ENCODE data around the gene MEIS1. TPM values are rescaled to one million over a fixed set of nuclear protein-coding genes. Genes with fewer than 3 reads are reported as not detected.

Gene MEIS1
- total and polyA plus RNA-seq, 2 of the 8 experiments (the other 6 are each of a cell fraction or from before 2014, with no cell fraction given) = 0.17 to 1.2 TPM

DNA sequence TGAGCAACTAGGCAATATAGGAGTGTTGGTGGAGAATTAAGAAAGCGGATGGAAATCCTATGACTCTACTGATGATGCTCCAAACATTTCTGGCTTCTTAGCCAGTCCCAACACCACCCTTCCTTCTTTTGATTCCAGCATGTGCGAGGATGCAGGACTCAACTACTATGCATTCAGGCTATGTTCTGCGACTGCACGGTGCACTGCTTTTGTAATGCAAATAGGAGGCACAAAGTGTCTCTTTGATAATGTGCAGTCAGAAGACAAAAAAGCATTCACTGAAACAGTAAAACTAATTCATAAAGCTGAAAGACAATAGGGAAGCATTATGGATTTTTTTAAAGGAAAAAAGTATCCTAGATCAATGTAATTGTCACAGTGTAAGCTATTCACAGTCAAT lies 106.7 kb downstream of the MEIS1 start:
- no peak for FAIRE-seq
- Histone ChIP-seq H4K8ac (ENCODE audit: extremely low read depth, insufficient read depth, low read length) (no peak overlapping the region), H4K91ac (replicated peaks; ENCODE audit: insufficient read length, low read length) (no peak overlapping the region), H2AK5ac (ENCODE audit: low read depth, low read length) (no peak overlapping the region), H3K23me2 (ENCODE audit: low read depth, low read length) (no peaks in the 10 kb centered on the region), H3K9ac (replicated peaks in 1 of 4; ENCODE audit: extremely low read depth in 1 of 4, low read depth in 3 of 4, low read length in 3 of 4) (no peak overlapping the region), H2BK5ac (ENCODE audit: low read depth, low read length) (no peak overlapping the region), H3K4me3 (ENCODE audit: extremely low read depth in 1 of 4, insufficient read depth in 2 of 4, low read depth in 3 of 4, low read length in 4 of 4) (no peak overlapping the region), H3K4ac (replicated peaks; ENCODE audit: insufficient read length, low read depth, low read length) (no peak overlapping the region), H2AFZ (ENCODE audit: low read length) (no peak overlapping the region), H4K20me1 (replicated peaks in 1 of 2; ENCODE audit: control insufficient read depth in 1 of 2, insufficient read depth in 2 of 2, low read length in 2 of 2) (no peaks in the 10 kb centered on the region), H2BK12ac (ENCODE audit: low read depth, low read length) (no peak overlapping the region), H3K56ac (replicated peaks; ENCODE audit: insufficient read length, low read depth, low read length) (no peak overlapping the region), H3K79me1 (ENCODE audit: low read depth, low read length) (no peaks in the 10 kb centered on the region), H3K4me2 (ENCODE audit: insufficient read depth in 1 of 2, low read depth in 2 of 2, low read length in 2 of 2) (no peak overlapping the region), H3K14ac (ENCODE audit: insufficient read length) (no peak overlapping the region), H3K9me3 (ENCODE audit: insufficient read depth in 2 of 2, low read depth in 1 of 2, low read length in 1 of 2) (no peaks in the 10 kb centered on the region), H3K4me1 (replicated peaks in 1 of 4; ENCODE audit: control insufficient read depth in 3 of 4, insufficient read depth in 4 of 4, low read length in 3 of 4) (peaks cover 0 to 10% (median 1%) of the 10 kb centered on the region in 4 experiments; a peak in 6 of 7 replicates), H3K79me2 (ENCODE audit: control insufficient read depth in 1 of 2, insufficient read depth in 2 of 2, low read length in 2 of 2) (no peaks in the 10 kb centered on the region), H3K23ac (ENCODE audit: insufficient read length) (no peak overlapping the region), H4K5ac (ENCODE audit: insufficient read length, low read depth, low read length) (no peak overlapping the region), H3K27me3 (replicated peaks in 1 of 4; ENCODE audit: control insufficient read depth in 3 of 4, extremely low read depth in 1 of 4, insufficient read depth in 3 of 4, low read length in 3 of 4) (no peaks in the 10 kb centered on the region), H2BK15ac (ENCODE audit: low read length) (no peak overlapping the region), H2BK120ac (replicated peaks; ENCODE audit: low read depth, low read length) (no peak overlapping the region), H3K27ac (ENCODE audit: low read depth, low read length) (no peak overlapping the region), H2BK20ac (ENCODE audit: low read length) (no peak overlapping the region), H3K18ac (ENCODE audit: extremely low read depth, low read length) (no peak overlapping the region), H3K36me3 (ENCODE audit: control insufficient read depth in 2 of 4, insufficient read depth in 4 of 4, low read length in 3 of 4) (no peaks in the 10 kb centered on the region)
- DNase-seq (ENCODE audit: low read depth in 1 of 2, low spot score in 2 of 2) = no peak
- no peak for TF ChIP-seq RBBP5 (IDR thresholded peaks at IDR 0.05; ENCODE audit: borderline replicate concordance, low read depth, low read length)
- CTCF ChIA-PET (ENCODE audit: partially characterized antibody) = interaction anchor here (1.9 kb wide), 1 partner anchor 9 kb away, joined by 5 read pairs; no protein-coding TSS in a partner anchor
- 70% methylated on average over 4 of the region's 4 CpGs; no CpG with 5 or more reads in 1 of the 2 experiments for WGBS, 2 experiments (ENCODE audit: extremely low coverage in 1 of 2, insufficient coverage in 1 of 2, insufficient read length in 1 of 2, insufficient replicate concordance in 2 of 2, low coverage in 1 of 2, low lambda C conversion rate in 2 of 2, missing lambda C conversion rate in 1 of 2)
- POLR2A ChIA-PET (ENCODE audit: partially characterized antibody) = no interaction called here

All from H1 (cell line).